GM21529 (cell line): ENCODE data around the gene HDHD5.

Source experiments
- ATAC-seq: cut with Tn5 transposase; IDR thresholded peaks from one replicate; pipeline ENCODE4 v1.9.1; 2021; ENCODE audit not compliant: unreplicated experiment

HDHD5 gene

DNA sequence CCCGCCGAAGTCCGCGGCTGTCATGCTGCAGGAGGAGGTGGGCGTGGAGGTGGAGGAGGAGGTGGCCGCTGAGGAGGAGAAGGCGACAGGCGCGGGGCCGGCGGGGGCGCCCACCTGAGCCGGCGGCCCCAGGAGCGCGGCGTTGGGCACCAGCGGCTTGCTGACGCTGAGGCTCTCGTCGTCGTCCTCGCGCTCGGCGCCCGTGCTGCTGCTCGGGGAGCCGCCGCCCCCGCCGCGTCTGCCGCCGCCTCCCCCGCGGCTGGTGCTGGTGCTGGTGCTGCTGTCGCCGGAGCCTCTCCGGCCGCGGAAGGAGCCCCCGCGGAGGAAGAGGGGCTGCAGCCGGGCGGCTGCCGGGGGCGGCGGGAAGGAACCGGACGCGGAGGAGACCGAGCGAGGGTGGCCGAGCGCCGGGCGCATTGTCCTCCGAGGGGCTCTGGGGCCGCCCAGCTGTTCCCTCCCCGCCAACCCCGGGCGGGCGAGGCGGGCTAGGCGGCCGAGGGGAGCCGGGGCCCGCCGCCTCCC is 38.3 kb downstream of the HDHD5 start:
- no peak for ATAC-seq

DNA sequence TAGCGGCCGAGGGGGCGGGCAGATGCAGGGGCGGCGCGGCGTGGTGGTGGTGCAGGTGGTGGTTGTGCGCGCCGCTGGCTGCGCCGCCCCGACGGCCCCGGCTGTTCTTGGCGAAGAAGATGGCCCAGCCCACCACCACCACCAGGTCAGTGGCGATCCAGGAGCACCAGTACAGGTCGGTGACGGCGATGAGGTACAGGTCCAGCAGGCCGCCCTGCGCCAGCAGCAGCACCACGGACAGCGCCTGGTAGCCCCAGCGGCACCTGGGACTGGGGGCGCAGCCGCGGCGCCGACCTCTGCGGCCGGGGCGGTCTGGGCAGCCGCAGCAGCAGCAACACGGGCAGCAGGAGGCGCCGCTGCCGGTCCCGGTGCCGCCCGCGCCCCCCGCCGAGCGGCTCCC is 38.8 kb downstream of the HDHD5 start:
- ATAC-seq: no peak

DNA sequence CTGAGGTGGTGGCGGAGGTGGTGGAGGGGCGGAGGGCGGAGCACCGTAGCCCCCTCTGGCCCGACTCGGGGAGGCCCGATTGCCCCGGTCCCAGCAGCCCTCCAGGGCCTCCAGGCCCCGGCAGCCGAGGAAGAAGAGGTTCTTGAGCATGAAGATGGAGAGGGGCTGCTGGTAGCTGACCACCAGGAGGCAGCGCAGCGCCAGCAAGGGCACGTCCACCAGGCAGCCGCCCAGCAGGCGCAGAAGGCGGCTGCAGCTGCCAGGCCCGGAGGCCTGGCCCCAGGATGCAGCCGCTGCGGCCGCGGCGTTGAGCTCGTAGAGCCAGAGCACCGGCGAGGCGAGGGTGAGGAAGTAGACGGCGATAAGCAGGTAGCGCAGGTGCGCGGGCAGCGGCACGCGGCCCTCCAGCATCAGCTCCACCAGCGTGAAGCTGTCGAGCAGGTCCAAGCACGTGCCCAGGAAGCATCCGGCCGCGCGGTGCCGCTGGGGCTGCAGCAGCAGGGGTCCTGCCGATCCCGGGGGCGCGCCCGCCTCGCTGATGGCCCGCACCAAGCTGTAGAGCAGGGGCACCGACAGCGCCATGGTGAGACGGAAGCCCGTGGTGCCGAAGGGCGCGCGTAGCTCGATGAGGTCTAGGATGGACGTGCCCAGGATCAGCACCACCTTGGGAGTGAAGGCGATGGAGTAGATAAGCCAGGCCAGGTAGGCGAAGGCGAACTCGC is 39.4 kb downstream of the HDHD5 start:
- ATAC-seq: no peak

DNA sequence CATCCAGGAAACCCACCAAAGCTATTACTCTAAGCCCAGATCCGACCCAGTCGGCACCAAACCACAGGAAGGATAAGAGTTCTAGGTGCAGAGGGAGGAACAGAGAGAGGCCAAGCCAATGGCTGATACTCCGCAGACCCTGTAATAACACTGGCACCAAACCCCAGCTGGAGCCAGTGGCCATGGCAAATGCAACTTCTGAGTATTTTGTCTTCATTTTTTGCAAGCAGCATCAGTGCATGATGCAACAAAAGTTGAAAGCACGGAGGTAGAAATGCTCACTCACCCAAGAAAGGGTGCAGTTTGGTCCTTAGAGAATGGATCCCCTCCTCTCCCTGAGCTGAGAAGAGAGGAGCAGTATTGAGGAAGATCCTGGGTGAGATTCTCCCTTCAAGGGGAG is 40.7 kb downstream of the HDHD5 start:
- ATAC-seq: no peak

DNA sequence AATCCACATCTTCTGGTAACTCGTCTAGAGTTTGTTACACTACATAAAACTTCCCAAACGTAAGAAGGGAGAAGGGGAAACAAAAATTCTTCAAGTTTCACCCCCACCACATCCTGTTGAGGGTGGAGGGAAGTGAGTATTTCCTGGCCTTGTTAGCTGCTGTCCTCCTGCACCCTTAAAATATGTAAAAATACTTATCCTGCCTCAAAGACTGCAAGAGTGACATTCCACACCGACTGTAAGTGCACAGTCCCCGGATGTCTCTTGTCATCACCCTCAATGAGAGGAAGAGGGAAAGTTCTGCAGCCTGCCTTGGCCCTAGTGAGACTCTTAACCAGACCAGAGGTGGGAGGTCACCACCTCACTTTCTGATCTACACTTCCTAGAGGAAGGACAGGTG is 41.2 kb downstream of the HDHD5 start:
- no peak for ATAC-seq

DNA sequence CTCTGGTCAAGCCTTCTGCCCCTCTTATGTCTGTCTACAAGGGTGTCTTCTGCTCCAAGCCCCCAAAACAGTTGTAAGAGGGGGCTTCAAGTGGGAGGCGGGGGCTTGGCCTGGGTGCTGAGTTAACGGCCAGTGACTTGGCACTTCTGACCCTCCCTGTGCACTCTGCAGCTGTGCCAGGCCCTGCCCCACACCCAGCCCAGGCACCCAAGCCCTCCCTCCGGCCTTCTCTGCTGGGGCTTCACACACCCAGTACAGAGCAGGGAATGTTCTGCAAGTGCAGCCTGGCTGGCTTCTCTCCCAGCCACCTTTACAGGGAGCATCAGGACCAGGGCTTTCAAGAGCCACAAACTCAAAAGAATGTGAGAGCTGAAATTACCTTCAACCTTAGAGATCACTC is 41.7 kb downstream of the HDHD5 start:
- ATAC-seq: no peak

DNA sequence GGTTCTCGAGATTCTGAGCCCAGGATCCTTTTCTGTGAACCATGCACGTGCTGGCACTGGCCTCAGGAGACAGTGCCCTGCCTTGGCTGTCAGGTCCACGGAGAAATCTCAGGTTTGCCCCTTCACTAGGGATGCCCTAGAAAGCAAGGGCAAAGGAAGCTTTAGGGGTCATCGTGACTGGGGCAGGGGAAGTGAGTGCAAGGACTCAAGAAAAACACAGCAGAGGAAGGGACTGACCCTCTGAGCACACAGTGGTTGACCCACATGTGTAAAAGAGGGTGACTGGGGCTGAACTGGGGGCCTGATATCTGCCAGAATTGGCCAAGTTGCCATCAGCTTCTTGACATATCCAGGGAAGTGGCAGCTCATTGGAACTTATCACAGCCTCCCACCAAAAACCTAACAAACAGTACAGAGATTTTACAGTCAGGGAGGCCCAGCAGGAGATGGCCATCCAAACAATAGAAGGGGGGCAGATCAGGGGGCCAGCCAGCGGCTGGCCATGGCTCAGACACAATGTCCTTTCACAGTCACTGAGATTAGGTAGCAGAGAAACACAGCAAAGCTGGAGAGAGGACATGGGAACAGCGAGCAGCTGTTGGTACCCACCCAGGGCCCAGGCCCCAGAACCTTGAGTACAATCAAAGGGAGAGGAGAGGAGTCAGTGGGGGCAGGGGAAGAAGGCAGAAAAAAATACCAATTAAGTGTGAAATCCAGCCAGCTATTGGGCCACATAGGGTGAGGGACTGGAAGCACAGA is 42.3 kb downstream of the HDHD5 start:
- ATAC-seq: no peak

DNA sequence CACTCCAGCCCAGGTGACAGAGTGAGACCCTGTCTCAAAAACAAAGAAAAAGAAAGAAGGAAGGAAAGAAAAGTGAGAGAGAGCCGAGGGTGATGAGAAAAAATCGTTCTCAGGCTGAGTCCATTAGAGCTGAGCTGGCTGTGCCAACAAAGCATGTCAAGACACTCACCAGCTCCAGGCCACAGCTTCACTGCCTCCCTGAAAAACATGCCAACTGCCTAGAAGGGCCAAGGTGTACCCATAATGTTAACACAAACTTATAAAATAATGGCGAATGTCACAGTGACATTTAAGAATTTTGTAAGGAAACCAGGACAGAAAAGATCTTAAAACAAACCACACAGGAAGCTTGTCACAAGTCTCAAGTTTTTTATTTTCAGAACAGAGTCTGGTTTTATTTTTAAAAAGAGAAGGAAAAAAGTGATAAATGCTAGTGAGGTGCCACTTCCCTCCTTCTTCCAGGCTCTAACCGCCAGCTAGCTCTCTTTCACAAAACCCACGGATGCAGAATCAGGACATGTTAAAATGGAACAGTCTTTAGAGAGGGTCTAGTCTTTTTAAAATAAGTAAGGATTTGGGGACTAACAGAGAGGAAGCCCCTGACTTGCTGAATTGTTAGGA is 43.0 kb downstream of the HDHD5 start:
- no peak for ATAC-seq

DNA sequence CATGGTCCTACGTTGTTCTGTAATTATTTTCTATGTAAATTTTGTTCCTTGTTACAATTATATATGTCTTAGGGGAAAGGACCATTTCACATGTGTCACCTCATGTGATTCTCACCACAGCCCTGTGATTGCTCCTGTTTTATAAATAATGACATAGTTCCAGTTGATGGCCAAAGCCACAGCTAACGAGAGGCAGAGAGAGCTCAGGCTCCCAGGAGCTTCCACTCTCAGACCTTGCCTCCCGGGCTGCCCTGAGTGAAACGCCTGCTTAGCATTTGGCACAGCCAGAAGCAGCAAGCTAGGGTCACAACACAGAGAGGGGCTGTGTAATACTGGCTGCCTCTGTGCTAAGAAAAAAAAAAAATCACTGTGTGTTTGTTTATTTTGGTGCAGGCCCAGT is 43.8 kb downstream of the HDHD5 start:
- no peak for ATAC-seq

DNA sequence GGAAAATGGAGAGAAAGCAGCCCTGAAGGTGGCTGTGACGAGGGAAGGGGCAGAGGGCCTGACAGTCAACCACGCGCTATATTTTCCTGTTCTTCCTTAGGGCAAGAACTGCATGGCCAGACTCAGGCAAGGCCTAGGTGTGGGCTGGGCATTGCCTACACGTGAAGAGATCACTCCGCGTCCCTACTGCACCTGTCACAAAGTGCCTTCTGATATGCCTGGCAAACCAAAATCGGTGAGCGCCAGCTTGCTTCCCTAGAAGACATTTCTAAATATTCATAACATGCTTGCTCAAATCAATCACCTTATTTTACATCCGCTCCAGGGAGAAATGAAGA is 44.2 kb downstream of the HDHD5 start:
- ATAC-seq: no peak

DNA sequence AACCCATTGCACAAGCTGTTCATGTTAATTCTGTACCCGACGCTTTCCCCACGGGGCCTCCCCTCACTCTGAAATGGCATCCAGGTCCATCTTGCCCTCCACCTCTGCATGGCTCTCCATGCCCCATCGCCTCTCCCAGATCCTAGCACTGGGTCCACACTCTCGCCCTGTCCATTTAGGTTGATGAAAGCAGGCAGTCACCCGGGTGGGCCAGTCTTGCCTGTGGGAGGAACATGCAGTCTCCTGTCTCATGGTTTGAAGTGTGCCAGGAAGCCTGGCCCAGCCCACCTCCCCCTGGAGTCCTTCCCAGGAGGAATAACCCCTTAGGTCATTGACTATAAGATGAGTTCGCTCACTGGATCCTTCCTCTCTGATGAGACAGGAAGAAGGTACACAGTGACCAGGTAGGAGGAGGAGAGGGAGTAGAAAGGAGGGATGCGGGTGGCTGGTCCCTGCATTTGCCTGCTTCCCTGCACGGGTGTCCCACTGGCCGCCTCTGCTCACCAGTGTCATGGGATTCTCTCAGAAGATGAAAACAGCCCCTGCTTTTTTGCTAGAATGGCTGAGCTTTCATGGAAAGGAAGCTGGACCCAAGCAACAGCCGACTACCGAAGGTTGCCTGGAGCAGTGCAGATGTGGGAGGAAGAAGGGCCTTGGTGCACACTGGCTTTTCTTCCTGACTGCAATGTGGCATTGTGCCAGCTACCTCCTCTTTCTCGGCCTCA is 44.7 kb downstream of the HDHD5 start:
- no peak for ATAC-seq

DNA sequence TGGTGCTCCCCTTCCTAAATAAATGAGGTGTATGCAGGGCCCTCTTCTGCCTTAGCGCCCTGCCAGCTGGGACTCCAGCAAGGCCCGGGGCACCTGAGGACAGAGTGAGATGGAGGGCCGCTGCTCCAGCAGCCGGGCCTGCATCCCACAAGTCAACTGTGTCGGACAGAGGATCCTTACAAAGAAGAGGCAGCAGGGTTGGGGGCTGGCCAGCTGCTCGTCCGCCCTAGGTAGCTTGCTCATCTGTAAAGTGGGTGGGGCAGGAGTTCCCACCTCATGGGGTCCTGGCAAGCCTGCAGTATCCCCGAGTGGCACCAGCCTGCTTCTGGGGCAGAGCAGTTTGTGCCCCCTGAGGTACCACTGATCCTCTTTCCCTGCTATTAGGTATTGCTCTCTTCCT is 45.5 kb downstream of the HDHD5 start:
- ATAC-seq: no peak

DNA sequence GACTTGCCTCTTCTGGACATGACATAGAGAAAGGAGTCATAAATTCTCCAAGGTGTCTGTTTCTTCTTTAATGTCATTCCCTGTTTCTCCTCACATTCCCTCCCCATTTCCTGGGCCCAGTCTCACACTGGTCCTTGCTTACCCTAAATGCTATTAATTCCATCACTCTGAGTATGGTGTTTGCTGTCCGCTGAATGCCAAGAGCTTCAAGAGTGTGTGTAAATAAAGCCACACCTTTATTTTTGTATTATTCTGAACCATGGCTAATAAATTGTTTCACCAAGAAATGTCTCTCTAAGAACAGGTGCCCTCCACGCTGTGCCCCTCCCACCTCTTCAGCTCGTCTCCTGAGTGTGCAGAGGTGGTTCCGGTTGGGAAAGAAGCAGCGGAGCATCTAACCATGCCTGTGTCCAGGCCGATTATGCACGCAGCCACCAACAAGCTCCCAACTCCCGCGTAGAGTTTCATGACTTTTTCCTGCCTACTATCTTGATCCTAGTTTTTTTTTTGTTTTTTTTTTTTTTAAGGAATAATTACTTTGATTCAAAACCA is 46.5 kb downstream of the HDHD5 start:
- no peak for ATAC-seq

DNA sequence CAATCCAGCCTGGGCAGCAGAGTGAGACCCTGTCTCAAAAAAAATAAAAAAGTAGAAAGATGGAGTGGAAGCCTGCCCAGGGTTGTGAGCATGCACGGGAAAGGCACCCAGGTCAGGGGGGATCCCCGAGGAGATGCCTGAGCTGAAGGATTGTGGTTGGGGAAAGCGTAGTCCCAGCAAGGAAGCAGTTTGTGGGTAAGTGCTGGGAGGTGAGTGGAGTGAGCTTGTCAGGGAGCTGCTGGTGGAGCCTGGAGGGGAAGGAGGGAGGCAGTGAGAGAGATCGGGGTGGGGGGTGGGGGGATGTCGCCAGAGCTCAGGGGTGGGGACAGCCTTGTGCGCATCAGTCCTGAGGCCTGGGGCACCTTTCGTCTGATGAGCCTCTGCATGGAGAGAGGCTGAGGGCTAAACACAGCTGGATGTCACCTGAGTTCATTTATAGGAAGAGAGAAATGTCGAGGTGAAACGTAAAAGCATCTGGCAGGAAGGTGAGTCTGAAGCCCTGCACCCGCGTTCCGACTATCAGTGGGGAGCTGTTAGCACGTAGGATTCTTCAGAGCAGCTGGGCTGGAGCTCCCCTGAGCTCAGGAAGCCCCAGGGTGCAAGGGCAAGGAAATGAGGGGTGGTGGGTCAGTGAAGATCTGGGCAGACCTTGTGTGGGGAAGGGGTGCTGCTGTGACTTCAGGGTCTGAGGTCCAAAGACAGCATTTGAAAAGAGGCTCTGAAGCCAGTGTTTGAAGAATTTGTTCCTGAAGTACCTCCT is 48.1 kb downstream of the HDHD5 start:
- ATAC-seq: no peak

DNA sequence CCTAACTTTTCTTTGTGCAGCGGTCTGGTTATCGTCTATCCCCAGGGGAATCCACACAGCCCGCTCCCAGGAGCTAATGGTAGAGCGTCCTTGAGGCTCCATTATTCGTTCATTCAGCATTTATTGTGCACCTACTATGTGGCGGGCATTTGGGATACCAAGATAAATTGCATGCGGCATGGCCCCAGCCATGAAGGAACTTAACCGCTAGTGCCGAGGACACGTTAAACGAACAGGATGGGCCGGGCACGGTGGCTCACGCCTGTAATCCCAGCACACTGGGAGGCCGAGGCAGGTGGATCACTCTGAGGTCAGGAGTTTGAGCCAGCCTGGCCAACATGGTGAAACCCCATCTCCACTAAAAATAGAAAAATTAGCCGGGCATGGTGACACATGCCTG is 49.1 kb downstream of the HDHD5 start:
- no peak for ATAC-seq

DNA sequence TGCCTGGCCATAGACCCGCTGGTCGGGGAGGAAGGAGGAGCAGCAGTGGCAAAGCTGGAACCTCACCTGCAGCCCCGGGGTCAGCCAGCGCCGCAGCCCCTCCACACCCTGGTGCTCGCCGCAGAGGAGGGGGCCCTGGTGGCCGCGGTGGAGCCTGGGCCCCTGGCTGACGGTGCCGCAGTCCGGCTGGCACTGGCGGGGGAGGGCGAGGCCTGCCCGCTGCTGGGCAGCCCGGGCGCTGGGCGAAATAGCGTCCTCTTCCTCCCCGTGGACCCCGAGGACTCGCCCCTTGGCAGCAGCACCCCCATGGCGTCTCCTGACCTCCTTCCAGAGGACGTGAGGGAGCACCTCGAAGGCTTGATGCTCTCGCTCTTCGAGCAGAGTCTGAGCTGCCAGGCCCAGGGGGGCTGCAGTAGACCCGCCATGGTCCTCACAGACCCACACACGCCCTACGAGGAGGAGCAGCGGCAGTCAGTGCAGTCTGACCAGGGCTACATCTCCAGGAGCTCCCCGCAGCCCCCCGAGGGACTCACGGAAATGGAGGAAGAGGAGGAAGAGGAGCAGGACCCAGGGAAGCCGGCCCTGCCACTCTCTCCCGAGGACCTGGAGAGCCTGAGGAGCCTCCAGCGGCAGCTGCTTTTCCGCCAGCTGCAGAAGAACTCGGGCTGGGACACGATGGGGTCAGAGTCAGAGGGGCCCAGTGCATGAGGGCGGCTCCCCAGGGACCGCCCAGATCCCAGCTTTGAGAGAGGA is 49.8 kb downstream of the HDHD5 start:
- ATAC-seq: no peak

DNA sequence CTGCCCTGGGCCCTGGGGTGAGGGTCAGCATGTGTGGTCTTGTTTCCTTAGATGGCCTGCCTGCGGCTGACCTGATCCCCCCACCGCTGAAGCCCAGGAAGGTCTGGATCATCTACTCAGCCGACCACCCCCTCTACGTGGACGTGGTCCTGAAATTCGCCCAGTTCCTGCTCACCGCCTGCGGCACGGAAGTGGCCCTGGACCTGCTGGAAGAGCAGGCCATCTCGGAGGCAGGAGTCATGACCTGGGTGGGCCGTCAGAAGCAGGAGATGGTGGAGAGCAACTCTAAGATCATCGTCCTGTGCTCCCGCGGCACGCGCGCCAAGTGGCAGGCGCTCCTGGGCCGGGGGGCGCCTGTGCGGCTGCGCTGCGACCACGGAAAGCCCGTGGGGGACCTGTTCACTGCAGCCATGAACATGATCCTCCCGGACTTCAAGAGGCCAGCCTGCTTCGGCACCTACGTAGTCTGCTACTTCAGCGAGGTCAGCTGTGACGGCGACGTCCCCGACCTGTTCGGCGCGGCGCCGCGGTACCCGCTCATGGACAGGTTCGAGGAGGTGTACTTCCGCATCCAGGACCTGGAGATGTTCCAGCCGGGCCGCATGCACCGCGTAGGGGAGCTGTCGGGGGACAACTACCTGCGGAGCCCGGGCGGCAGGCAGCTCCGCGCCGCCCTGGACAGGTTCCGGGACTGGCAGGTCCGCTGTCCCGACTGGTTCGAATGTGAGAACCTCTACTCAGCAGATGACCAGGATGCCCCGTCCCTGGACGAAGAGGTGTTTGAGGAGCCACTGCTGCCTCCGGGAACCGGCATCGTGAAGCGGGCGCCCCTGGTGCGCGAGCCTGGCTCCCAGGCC is 50.6 kb downstream of the HDHD5 start:
- ATAC-seq: no peak

DNA sequence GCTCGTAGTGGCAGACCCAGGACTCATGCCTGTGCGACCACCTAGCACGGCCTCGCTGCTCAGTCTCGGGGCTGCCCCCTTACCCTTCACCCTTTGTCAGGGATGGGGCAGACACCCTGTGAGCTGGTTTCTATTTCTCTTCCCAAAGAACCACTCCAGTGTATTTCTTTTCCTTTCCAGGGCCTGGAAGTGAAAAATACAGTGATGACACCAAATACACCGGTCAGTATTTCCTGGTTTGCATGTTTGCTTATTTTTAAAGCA is 51.6 kb downstream of the HDHD5 start:
- no peak for ATAC-seq
